ENCODE data around the gene DTNA. TPM values are rescaled to one million over a fixed set of nuclear protein-coding genes. Genes with fewer than 3 reads are reported as not detected.

The DTNA gene
- total RNA-seq, 2 donors from 2014 or later: 41.0 to 78.4 TPM

DNA sequence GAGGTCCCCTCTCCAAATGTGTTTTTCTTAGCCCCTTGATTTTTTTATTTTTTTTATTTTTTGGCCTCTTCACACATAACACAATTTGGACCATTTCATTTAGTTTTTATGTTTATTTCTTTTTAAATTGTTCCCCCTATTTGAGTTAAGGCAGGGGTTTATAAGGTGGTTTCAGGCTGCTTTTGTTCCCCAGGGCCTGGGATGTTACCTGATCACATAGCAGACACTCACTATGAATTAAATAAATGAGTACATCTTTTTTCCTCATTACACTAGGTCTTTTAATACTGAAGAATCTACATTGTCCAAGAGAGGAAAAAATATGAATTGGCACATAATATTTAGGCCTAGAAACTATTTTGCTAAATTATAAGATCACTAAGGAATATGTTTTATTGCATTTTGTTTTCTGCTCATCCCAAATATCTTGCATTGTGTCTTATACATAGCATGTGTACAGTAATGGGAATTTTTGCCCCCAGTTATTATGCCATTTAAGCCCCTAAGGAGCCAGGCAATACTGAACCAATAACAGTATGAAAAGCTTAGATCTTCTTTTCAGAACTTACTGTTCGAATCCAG is 218.7 kb downstream of the DTNA start:
- H3K9me3 ChIP-seq: no peaks in the 10 kb centered on the region
- H3K27me3 ChIP-seq (replicated peaks; ENCODE audit: insufficient read depth): no peaks in the 10 kb centered on the region
- DNase-seq (ENCODE audit: low spot score) (no peak), ATAC-seq (ENCODE audit: insufficient number of reproducible peaks, low FRiP score, low read depth) (no peak)
- no peak overlapping the region for H3K4me3 ChIP-seq
- no peaks in the 10 kb centered on the region for H3K4me1 ChIP-seq (ENCODE audit: control insufficient read depth in 1 of 2, low read depth in 2 of 2)
- no peak overlapping the region for H3K27ac ChIP-seq
- no peaks in the 10 kb centered on the region for H3K36me3 ChIP-seq
- TF ChIP-seq, protein P1, sequence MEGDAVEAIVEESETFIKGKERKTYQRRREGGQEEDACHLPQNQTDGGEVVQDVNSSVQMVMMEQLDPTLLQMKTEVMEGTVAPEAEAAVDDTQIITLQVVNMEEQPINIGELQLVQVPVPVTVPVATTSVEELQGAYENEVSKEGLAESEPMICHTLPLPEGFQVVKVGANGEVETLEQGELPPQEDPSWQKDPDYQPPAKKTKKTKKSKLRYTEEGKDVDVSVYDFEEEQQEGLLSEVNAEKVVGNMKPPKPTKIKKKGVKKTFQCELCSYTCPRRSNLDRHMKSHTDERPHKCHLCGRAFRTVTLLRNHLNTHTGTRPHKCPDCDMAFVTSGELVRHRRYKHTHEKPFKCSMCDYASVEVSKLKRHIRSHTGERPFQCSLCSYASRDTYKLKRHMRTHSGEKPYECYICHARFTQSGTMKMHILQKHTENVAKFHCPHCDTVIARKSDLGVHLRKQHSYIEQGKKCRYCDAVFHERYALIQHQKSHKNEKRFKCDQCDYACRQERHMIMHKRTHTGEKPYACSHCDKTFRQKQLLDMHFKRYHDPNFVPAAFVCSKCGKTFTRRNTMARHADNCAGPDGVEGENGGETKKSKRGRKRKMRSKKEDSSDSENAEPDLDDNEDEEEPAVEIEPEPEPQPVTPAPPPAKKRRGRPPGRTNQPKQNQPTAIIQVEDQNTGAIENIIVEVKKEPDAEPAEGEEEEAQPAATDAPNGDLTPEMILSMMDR (IDR thresholded peaks at IDR 0.05): no peak

DNA sequence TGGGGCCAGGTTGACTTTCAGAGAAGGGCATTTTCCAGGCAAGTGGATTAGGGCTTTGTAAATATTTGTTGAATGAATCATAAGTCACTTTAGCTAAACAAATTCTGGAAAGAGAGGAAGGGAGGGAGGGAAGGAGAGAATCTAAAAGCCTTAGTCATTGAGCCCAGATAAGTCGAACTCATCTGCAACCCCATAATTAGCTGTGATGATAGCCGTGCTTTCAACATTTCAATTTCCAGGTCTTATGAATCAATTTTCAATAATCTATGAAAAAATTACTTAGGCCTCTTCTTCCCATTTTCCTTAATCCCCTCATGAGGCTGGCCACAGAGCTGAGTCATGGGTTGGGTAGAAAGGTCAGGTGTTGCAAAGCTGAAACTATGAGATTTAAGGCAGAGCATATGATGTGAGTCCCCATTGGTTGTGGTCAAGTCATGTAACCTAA is 219.3 kb downstream of the DTNA start:
- no peak overlapping the region for H3K27ac ChIP-seq
- H3K4me3 ChIP-seq: no peak overlapping the region
- no peaks in the 10 kb centered on the region for H3K9me3 ChIP-seq
- TF ChIP-seq, protein P1 (IDR thresholded peaks at IDR 0.05): no peak
- no peaks in the 10 kb centered on the region for H3K27me3 ChIP-seq (replicated peaks; ENCODE audit: insufficient read depth)
- no peaks in the 10 kb centered on the region for H3K36me3 ChIP-seq
- DNase-seq (ENCODE audit: low spot score) (no peak), ATAC-seq (ENCODE audit: insufficient number of reproducible peaks, low FRiP score, low read depth) (peak; percentile 54)
- no peaks in the 10 kb centered on the region for H3K4me1 ChIP-seq (ENCODE audit: control insufficient read depth in 1 of 2, low read depth in 2 of 2)

DNA sequence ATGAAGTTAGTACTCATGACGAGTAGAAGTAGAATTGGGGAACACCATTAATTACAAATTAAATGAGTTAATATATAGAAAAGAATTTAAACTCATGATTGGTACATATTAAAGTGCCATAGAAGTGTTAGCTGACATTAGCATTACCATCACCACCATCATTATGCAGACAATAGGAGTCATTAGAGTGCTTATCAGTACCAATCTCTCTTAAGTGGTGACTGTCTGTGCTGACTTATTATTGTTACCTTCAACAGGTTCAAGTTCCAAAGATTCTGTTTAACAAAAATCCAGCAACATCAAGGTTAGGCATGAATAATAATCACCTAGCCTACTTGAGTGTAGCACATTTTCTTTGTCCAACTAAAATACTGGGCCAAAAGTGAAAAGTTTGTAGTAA is 222.3 kb downstream of the DTNA start:
- TF ChIP-seq, protein P1 (IDR thresholded peaks at IDR 0.05): no peak

DNA sequence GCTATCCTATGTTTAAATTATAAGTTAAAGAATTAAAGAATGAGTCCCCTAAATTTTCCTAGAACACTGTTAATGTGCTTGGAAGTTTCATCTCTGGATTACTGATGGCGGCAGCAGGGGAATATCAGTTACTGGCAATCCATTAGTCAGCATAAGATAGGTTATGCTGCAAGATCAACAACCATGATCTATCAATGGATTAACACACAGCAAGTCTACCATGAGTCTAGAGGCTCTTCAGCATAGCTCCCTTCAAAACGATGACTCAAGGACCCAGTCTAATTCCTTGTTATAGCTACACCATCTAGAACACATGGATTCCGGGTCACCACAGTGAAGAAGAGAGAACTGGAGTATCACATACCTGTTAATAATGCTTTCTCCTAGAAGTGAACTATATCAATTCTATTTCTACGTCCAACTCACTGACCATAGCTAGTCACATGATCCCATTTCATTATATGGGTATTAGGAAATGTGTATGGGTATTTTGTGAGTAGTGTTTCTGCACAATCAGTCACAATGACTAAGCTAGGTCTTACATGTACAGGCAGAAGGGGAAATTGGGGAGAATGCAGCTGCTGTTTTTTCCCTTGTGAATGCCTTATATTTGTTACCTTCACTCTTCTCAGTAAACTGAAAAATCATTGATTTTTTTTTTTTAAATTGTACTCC is 222.8 kb downstream of the DTNA start:
- ATAC-seq (ENCODE audit: insufficient number of reproducible peaks, low FRiP score, low read depth) (no peak), DNase-seq (ENCODE audit: low spot score) (no peak)
- TF ChIP-seq, protein P1 (IDR thresholded peaks at IDR 0.05): no peak
- H3K9me3 ChIP-seq: no peaks in the 10 kb centered on the region
- no peak overlapping the region for H3K4me3 ChIP-seq
- no peaks in the 10 kb centered on the region for H3K36me3 ChIP-seq
- no peak overlapping the region for H3K27ac ChIP-seq
- H3K27me3 ChIP-seq (replicated peaks; ENCODE audit: insufficient read depth): no peaks in the 10 kb centered on the region
- no peaks in the 10 kb centered on the region for H3K4me1 ChIP-seq (ENCODE audit: control insufficient read depth in 1 of 2, low read depth in 2 of 2)

More for the DNA sequence above, 222.3 kb downstream of the DTNA start:
- no peaks in the 10 kb centered on the region for H3K27me3 ChIP-seq (replicated peaks; ENCODE audit: insufficient read depth)
- ATAC-seq (ENCODE audit: insufficient number of reproducible peaks, low FRiP score, low read depth) (no peak), DNase-seq (ENCODE audit: low spot score) (no peak)
- H3K9me3 ChIP-seq: no peaks in the 10 kb centered on the region
- no peaks in the 10 kb centered on the region for H3K4me1 ChIP-seq (ENCODE audit: control insufficient read depth in 1 of 2, low read depth in 2 of 2)
- H3K36me3 ChIP-seq: no peaks in the 10 kb centered on the region
- no peak overlapping the region for H3K27ac ChIP-seq
- no peak overlapping the region for H3K4me3 ChIP-seq

DNA sequence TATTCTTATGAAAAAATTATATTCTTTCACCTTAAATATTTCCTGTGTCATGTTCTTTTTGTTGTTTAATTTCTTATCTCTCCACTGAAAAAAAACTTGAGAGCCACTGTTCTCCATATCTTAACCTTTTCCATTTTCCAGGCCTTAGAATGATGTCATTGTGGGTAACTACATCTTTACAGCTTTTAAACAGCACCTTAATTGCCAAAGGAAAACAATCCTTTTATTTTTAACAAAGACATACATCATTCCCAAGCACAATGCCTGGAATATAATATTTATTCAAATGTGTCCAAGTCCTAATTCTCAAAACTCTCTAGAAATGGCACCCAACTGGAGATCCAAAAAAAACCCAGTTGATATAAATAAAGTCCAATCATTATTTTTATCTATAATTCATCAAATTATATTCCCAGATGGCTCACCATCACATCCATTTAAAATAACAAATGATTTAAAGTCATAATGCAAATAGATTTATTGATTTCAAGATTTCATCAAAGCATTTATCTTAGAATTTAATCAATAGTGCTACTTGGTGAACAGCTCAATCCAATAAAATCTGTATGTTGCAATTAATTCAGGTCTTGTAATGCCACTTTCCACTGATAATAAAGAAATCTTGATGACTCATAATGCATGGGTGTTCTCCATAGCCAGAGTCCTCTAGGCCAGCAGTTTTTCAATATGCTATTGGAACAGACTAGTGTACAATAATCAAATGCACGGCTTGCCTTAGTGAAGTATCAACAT is 224.0 kb downstream of the DTNA start:
- Histone ChIP-seq H3K9me3 (no peaks in the 10 kb centered on the region), H3K27me3 (replicated peaks; ENCODE audit: insufficient read depth) (no peaks in the 10 kb centered on the region), H3K36me3 (no peaks in the 10 kb centered on the region), H3K4me1 (ENCODE audit: control insufficient read depth in 1 of 2, low read depth in 2 of 2) (no peaks in the 10 kb centered on the region), H3K4me3 (no peak overlapping the region), H3K27ac (no peak overlapping the region)
- TF ChIP-seq, protein P1 (IDR thresholded peaks at IDR 0.05): no peak
- DNase-seq (ENCODE audit: low spot score) (no peak), ATAC-seq (ENCODE audit: insufficient number of reproducible peaks, low FRiP score, low read depth) (no peak)
